WTC11 (cell line): Measurements from ENCODE around the gene S100A8. TPM values are rescaled to one million over a fixed set of nuclear protein-coding genes. Genes with fewer than 3 reads are reported as not detected.
A peak's percentile ranks its signal among the peaks of the same experiment; 100 is the strongest.

Experiments
- ATAC-seq: fragments of 200-7000 bp; cut with Tn5 transposase; 2 replicates; pipeline ENCODE4 v1.10.0; 2021; ENCODE audit warnings: mild to moderate bottlenecking, moderate library complexity
- CTCF ChIA-PET: fragments of 300-600 bp; sonication (Branson Sonifier 250); formaldehyde crosslinking; loops from one replicate; lab custom pipeline; 2021; ENCODE audit warnings: antibody characterized with exemption; lab: Charles Lee
- POLR2A ChIA-PET: fragments of 350-600 bp; sonication (Branson Sonifier 250); formaldehyde crosslinking; loops from one replicate; lab custom pipeline; 2021; ENCODE audit warnings: antibody characterized with exemption; lab: Charles Lee
- DNase-seq: peaks from one replicate; pipeline ENCODE4 v3.0.0; 2021; ENCODE audit warnings: low spot score
- H3K27ac Mint-ChIP-seq: 2 replicates; pipeline ENCODE4 v1.8.0; 2021; ENCODE audit warnings: mixed read lengths
- H3K27me3 Mint-ChIP-seq: 2 replicates; pipeline ENCODE4 v1.8.0; 2021; ENCODE audit warnings: low read depth, mild to moderate bottlenecking, moderate library complexity, mixed read lengths
- H3K36me3 Mint-ChIP-seq: 2 replicates; pipeline ENCODE4 v1.8.0; 2021; ENCODE audit warnings: mixed read lengths
- H3K4me1 Mint-ChIP-seq: 2 replicates; pipeline ENCODE4 v1.8.0; 2022; ENCODE audit warnings: mixed read lengths
- H3K4me3 Mint-ChIP-seq: 2 replicates; pipeline ENCODE4 v1.8.0; 2021; ENCODE audit warnings: mild to moderate bottlenecking, moderate library complexity, mixed read lengths
- H3K9me3 Mint-ChIP-seq: 2 replicates; pipeline ENCODE4 v1.8.0; 2021; ENCODE audit warnings: mixed read lengths
- JAZF1 ChIP-seq: fragments of 250-450 bp; sonication (Bioruptor Pico); IDR thresholded peaks from 2 replicates; pipeline ENCODE4 v1.9.0; 2021; ENCODE audit warnings: moderate library complexity, mild to moderate bottlenecking, inconsistent platforms
- JUN ChIP-seq: sonication (generic); formaldehyde crosslinking; IDR thresholded peaks from 2 replicates; pipeline ENCODE4 v1.8.0; 2023; ENCODE audit warnings: mild to moderate bottlenecking, missing genetic modification reagents
- MAX ChIP-seq: sonication (generic); formaldehyde crosslinking; IDR thresholded peaks from 2 replicates; pipeline ENCODE4 v1.8.0; 2022; ENCODE audit warnings: mild to moderate bottlenecking, missing genetic modification reagents
- USF1 ChIP-seq: sonication (generic); formaldehyde crosslinking; IDR thresholded peaks from 2 replicates; pipeline ENCODE4 v1.8.0; 2022; ENCODE audit warnings: mild to moderate bottlenecking, missing genetic modification reagents
- ZBTB43 ChIP-seq: sonication (generic); formaldehyde crosslinking; IDR thresholded peaks from 2 replicates; pipeline ENCODE4 v1.8.1; 2023; ENCODE audit warnings: mild to moderate bottlenecking, missing genetic modification reagents
- ZNF425 ChIP-seq: fragments of 250-450 bp; sonication (Bioruptor Pico); conservative IDR thresholded peaks from 2 replicates; pipeline ENCODE4 v1.9.0; 2021; ENCODE audit warnings: mild to moderate bottlenecking
- total RNA-seq: library from RNA; stranded (reverse); gene quantifications from 3 replicates; pipeline ENCODE4 v1.2.3, GENCODE V29; 2021
- TF ChIP-seq, protein P1 (sequence below): fragments of 200-600 bp; IDR thresholded peaks from 2 replicates; pipeline ENCODE4 v1.8.0; 2022; ENCODE audit warnings: antibody characterized with exemption

Gene S100A8
- total RNA-seq, 1 experiment from 2014 or later, result not detected

DNA sequence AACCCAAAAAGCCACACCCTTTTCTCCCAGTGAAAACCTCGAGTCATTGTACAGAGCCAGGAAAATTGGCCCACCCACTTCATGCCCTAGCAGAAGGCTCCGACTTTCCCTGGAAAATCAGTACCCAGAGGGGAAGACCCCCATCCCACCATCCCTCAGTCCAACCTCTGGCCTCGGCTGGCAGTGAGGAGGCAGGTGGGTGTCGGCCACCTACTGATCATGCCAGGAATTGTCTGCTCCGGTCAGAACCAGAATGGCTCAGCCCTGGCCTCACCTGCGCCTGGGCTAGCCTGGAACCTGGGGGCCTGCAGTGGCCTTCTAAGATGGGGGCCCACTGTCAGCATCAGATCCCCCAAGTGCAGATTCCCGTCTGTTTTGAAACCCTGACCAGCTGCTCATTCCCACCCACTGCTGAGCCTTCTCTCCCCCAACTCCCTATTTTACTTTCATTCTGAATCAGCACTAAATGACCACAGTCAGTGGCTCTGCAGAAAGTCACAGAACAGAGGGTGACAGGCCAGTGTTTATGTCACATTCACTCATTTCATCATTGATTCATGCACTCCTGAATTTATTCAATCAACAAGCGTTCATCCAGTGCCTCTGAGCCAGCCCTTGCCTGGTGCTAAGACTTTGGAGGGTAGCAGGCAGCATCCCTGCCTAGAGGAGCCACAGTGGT is 36.2 kb downstream of the S100A8 start:
- CTCF ChIA-PET, result interaction anchor here (0.6 to 4.9 kb wide), 65 partner anchors 10 to 631 kb away, joined by 3 to 169 read pairs (median 6); partner anchors contain the start of genes CHTOP, PGLYRP3, RAB13 and S100A13

DNA sequence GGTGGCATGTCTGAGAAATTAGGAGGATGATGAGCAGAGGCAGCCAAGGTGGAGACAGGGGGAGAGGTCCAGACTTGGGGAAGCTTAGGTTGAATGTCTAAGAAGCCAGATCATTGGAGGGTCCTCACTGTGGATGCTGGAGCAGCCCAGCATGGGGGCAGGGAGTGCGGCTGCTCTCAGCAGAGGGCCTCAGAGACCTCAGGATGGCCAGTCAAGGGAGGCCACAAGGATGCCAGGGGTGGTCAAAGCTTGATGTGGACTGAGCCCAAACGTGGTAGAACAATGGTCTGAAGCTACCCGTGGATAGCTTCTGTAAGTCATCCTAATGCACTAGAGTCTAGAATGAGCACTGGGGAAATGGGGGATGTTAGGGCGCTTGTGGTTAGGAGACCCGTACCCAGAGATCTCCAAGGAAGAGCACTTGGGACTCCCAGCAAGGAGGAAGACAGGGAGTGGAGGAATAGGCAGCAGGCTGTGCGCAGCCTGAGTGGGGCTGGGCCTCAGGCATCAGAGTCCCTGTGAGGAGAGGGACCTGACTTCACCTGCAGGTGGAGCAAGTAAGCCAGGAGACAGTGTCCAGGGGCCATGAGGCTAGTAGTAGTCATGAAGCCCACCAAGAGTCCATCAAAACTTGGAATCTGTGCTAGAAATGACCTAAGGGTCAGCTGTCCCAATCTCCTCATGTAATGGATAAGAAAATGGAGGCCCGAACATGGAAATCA is 37.5 kb downstream of the S100A8 start:
- H3K4me1 Mint-ChIP-seq, result peaks cover 8% of the 10 kb centered on the region; the same call in 1 of the 2 replicates
- H3K36me3 Mint-ChIP-seq, result no peaks in the 10 kb centered on the region
- ChIA-PET CTCF (interaction anchor here (0.5 to 4.9 kb wide), 45 partner anchors 8 to 308 kb away, joined by 3 to 169 read pairs (median 5); partner anchors contain the start of genes CHTOP, PGLYRP3, S100A12 and S100A13), POLR2A (interaction anchor here (0.8 kb wide), 1 partner anchor 172 kb away, joined by 3 read pairs; no protein-coding TSS in a partner anchor)
- H3K27ac Mint-ChIP-seq, result no peak overlapping the region
- peaks cover 18% of the 10 kb centered on the region; the same call in 1 of the 2 replicates for H3K27me3 Mint-ChIP-seq
- TF ChIP-seq ZNF425 (CRISPR knock-in tag), result no peak
- TF ChIP-seq MAX (CRISPR knock-in tag), result peak; percentile 33; the same call in 1 of the 2 replicates
- DNase-seq (peak; percentile 59), ATAC-seq (peak; percentile 81)
- no peak overlapping the region for H3K4me3 Mint-ChIP-seq
- no peaks in the 10 kb centered on the region for H3K9me3 Mint-ChIP-seq

More for the DNA sequence above, 36.2 kb downstream of the S100A8 start:
- POLR2A ChIA-PET, result interaction anchor here (0.6 kb wide), 1 partner anchor 138 kb away, joined by 3 read pairs; no protein-coding TSS in a partner anchor
- Mint-ChIP-seq H3K27ac (no peak overlapping the region), H3K36me3 (no peaks in the 10 kb centered on the region), H3K27me3 (peaks cover 10% of the 10 kb centered on the region; the same call in 1 of the 2 replicates), H3K4me1 (peaks cover 6% of the 10 kb centered on the region; the same call in 1 of the 2 replicates), H3K4me3 (no peak overlapping the region), H3K9me3 (no peaks in the 10 kb centered on the region)
- TF ChIP-seq JAZF1 (no peak), JUN (CRISPR knock-in tag) (no peak)
- TF ChIP-seq, protein P1, sequence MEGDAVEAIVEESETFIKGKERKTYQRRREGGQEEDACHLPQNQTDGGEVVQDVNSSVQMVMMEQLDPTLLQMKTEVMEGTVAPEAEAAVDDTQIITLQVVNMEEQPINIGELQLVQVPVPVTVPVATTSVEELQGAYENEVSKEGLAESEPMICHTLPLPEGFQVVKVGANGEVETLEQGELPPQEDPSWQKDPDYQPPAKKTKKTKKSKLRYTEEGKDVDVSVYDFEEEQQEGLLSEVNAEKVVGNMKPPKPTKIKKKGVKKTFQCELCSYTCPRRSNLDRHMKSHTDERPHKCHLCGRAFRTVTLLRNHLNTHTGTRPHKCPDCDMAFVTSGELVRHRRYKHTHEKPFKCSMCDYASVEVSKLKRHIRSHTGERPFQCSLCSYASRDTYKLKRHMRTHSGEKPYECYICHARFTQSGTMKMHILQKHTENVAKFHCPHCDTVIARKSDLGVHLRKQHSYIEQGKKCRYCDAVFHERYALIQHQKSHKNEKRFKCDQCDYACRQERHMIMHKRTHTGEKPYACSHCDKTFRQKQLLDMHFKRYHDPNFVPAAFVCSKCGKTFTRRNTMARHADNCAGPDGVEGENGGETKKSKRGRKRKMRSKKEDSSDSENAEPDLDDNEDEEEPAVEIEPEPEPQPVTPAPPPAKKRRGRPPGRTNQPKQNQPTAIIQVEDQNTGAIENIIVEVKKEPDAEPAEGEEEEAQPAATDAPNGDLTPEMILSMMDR, result 0 out of 2 replicates have a peak, but pooled peaks have one; percentile 5
- no peak for DNase-seq
- peak; percentile 8; the same call in 1 of the 2 replicates for ATAC-seq

DNA sequence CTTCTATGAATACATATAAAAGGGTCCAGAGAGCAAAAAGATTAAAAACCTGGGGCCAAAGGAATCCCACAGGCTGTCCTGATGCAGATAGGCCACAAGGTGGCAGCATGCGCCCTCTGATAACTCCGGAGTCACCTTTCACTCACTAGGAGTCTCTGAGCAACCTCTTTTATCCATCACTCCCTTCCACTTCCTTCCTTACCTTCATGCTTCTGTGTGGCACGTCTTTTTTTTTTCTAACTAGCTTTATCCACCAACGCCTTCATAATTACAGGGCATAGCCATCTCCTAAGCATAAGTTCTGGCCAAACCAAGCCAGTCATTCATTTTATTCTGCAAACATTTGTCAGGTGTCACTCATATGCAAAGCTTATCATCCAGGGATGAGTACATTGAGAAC is 38.4 kb downstream of the S100A8 start:
- TF ChIP-seq USF1 (CRISPR knock-in tag) (no peak), ZBTB43 (CRISPR knock-in tag) (no peak)
- TF ChIP-seq, protein P1, result peak; percentile 76
- Mint-ChIP-seq H3K36me3 (no peaks in the 10 kb centered on the region), H3K27me3 (peaks cover 18% of the 10 kb centered on the region; the same call in 1 of the 2 replicates), H3K9me3 (no peaks in the 10 kb centered on the region), H3K27ac (no peak overlapping the region), H3K4me3 (no peak overlapping the region), H3K4me1 (peaks cover 6% of the 10 kb centered on the region; the same call in 1 of the 2 replicates)
- ATAC-seq, result peak; percentile 29
- peak; percentile 68 for DNase-seq
- POLR2A ChIA-PET, result no interaction called here
- CTCF ChIA-PET, result interaction anchor here (0.7 to 4.9 kb wide), 29 partner anchors 9 to 309 kb away, joined by 3 to 169 read pairs (median 7); partner anchors contain the start of genes CHTOP, PGLYRP3, S100A13 and S100A16
